Colon (tissue), 2 donors: ENCODE measurements around the gene PRR36.
A peak's percentile ranks its signal among the peaks of the same experiment; 100 is the strongest.

Source experiments
- FAIRE-seq: peaks from 2 replicates; lab custom pipeline; 2012; peaks lifted over from hg19 to GRCh38; lab: Jason Lieb, UNC
- donor health status: control.
- donor health status: control.

Gene PRR36

DNA sequence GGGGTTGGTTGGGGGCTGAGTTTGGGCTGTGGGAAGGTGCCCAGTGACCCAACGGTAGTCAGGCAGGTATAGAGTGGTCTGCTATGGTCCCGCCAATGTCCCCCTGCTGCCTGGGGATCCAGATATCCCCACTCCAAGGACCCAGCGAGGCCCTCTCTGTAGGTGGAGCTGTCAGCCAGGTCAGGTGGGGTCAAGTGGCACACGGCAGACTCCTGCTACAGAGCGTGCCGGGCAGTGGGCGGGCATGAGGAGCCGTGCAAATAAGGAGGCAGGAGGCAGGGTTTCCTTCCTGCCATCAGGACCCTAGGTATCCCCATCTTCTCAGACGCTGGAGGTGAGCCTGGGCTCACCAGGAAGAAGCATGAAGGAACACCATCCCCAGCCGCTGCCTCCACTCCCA is 29.2 kb downstream of the PRR36 start:
- FAIRE-seq: no peak

DNA sequence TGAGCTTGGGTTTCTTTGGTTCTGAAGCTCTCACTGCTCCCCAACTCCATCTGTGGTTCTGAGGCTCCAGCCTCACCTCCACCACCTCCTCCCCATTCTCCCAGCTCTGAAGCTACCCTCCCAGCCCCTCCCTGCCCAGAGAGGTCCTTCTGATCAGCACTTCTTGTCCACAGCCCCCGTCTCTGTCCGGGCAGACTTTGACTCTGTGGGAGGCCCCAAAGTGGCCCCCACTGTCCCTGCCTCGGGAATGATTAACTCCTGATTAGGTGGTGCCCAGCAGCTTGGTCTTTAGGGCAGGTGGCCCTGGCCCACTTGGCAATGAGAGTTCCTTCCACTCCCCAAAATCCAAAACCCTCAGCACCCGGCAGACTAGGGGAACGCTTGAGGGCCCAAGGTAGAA is 29.8 kb downstream of the PRR36 start:
- FAIRE-seq: no peak

DNA sequence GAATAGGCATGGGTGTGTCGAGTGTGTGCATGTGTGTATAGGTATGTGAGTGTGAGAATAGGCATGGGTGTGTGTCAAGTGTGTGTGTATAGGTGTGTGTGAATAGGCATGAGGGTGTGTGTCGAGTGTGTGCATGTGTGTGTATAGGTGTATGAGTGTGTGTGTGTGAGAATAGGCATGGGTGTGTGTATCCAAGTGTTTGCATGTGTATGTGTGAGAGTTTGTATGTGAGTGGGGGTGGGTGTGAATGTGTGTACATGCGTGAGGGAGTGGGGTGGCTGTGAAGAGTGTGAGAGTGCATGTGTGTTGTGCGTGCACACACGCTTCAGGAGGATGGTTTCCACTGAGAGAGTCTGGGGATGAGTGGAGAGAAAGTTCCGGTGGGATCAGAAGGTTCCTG is 30.7 kb downstream of the PRR36 start:
- no peak for FAIRE-seq

DNA sequence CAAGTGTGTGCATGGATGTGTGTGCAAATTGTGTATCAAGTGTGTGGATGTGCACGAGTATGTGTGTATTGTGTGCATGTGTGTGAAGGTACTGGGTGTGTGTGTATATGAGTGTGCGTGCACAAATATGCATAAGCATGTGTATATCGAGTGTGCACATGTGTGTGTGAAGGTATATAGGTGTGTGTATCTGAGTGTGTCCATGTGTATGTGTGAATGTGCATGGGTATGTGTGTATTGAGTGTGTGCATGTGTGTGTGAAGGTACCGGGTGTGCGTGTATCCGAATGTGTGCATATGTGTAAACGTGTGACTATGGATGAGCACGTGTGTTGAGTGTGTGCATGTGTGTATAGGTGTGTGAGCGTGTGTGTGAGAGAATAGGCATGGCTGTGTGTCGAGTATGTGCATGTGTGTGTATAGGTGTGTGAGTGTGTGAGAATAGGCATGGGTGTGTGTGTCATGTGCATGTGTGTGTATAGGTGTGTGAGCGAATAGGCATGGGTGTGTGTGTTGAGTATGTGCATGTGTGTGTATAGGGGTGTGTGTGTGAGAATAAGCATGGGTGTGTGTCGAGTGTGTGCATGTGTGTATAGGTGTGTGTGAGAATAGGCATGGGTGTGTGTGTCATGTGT is 31.4 kb downstream of the PRR36 start:
- FAIRE-seq: no peak

DNA sequence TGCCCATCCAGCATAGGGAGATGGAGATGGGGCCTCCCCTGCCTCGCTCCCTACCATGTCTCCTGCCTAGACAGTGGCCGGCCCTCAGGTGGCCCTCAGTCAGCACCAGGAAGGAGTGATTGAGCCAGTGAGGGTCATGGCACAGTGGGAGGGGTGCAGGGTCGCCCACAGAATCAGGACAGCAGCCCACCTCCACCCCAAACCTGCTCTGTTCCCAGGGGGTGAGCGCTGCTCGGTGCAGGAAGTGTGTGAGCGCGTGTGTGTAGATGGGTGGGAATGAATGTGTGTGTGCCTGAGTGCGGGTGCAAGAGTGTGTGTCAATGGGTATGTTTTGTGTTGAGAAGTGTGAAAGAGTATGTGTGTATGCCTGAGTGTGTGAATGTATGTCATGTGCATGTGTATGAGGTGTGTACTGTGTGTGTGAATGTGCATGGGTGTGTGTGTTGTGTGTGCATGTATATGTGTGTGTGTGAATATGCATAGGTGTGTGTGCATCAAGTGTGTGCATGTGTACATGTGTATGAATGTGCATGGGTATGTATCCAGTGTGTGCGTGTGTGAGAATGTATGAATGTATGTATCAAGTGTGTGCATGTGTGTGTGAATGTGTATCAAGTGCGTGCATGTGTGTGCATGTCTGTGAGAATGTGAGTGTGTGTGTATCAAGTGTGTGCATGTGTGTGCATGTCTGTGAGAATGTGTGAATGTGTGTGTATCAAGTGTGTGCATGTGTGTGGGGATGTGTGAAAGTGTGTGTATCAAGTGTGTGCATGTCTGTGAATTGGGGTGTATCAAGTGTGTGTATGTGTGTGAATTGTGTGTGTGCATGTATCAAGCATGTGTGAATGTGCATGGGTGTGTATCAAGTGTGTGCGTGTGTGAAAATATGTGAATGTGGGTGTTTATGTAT is 32.2 kb downstream of the PRR36 start:
- FAIRE-seq: no peak

DNA sequence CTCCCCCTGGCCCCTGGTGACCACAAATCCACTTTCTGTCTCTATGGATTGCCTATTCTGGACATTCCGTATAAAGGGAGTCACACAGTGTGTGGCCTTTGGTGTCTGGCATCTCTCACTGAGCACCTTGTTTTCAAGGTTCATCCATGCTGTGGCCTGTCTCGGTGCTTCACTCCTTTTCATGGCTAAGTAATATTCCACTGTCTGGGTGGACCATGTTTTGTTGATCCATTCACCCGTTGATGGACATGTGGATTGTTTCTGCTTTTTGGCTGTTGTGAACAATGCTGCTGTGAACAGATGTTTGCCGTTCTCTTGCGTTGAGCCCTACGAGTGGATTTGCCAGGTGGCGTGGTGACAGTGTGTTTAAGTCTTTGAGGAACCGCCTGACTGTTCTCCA is 33.6 kb downstream of the PRR36 start:
- FAIRE-seq: no peak

DNA sequence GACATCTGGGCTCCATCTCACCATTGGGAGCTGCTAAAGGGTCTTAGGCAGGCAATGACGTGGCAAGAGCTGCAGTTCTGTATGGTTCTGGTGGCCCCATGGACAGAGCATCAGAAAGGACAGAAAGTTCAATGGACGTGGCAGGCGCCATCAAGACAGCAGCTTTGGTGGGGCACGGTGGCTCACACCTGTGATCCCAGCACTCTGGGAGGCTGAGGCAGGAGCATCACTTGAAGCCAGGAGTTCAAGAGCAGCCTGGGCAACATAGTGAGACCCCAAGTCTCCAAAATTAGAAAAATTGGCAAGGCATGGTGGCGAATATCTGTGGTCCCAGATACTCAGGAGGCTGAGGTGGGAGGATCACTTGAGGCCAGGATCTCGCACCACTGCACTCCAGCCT is 34.7 kb downstream of the PRR36 start:
- FAIRE-seq: no peak

DNA sequence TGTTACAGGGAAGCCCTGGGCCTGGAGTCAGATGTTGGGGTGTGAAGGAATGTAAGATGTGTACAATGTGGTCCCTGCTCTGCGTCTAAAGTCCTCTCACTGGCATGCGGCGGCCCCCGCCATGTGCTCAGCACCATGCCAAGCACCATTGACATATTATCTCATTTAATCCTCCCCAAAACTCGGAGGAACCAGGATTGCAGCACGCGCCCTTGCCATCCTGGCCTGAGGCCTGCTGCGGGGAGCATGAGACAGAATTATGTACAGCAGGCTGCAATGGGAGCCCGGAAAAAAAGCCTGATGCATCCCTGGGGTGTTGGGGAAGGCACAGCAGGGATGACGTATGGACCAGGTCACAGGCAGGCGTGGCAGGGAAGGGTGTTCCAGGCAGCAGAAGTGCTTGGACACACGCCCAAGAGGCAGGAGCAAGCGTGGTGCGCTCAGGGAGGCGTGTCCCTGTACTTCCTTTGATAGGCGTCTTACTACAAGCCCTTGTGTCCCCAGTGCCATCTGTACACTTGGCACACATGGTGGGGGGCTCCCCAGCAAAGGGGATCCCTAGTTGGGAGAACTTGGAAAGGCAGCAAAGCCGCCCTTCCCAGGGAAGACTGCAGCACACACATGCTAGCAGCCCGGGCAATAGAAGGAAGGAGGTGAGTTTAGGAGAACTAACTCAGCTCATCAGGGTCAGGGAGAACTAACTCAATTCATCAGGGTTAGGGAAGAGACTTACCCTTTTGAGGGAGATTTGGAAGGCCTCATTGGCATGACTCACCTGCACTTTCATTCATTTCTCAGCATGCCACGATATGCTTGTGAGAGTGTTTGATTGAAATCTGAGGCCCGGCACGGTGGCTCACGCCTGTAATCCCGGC is 40.7 kb downstream of the PRR36 start:
- FAIRE-seq: no peak

DNA sequence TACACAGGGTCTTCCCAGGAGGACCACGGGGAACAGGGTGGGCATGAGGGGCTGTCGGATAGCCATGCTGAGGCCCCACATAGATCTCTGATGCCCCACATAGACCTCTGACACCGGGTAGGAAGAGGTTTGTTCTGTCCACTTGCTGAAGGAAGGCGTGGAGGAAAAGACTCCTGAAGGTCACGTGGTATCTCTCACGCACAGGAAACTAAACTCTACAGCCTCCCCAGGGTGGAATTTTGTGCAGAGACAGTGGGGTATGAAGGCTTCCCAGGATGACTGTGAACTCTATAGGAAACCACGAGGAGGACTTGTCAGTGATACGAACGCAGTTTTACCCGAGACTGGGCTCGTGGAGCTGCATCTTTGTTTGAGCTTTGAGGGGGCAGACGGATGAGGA is 41.4 kb downstream of the PRR36 start:
- FAIRE-seq: no peak

DNA sequence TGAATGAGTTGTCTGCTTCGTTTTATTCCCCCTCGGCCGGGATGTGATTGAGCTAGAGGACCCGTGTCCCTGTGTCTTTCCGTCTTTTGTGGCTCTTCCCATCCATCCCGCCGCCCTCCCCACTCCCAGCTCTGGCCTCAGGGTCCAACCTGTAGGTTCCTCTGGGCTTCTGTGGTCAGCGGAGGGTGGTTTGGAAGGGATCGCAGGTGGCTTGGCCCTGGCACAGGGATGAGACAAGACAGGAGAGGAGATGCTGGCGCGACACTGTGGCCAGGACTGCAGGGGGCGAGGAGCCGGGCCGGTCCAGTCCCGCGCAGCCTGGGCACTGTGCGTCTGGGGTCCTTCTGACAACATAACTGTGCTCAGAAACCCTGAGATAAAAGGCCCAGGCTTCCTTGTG is 42.2 kb downstream of the PRR36 start:
- FAIRE-seq: no peak

DNA sequence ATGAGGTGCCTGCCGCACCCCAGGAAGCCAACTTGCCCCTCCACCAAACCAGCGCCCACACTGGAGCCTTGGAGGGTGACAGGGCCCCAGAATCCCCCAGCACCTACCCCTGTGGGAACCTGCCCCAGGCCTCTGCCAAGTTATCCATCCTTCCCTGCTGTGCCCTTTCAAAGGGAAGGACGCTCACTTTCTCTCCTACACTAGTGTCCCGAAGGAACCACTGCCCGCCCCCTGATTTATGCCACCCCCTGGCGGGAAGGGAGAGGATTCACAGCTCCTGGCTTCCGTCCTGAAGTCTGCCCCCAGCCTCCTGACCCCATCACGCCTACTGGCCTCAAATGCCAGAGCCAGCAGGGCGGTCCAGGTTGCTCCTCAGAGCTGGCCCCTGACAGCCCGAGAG is 42.7 kb downstream of the PRR36 start:
- FAIRE-seq: no peak

DNA sequence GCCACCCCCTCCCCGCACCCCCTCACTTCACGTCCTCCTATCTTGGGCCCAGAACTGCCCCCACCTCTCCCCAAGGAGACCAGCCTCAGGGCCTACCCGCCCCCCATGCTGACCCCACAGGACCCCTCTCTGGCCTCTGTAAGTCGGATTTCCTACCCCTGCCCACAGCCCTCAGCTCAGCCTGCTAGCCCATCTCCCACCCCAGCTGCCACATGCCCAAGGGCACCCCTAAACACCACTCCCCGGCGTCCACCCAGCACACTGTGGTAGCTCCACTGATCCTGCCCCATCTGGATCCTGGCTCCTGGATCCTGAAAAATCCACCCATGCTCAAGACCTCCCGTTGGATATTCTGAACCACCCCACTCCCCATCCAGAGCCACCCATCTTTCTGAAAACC is 43.4 kb downstream of the PRR36 start:
- FAIRE-seq: no peak

DNA sequence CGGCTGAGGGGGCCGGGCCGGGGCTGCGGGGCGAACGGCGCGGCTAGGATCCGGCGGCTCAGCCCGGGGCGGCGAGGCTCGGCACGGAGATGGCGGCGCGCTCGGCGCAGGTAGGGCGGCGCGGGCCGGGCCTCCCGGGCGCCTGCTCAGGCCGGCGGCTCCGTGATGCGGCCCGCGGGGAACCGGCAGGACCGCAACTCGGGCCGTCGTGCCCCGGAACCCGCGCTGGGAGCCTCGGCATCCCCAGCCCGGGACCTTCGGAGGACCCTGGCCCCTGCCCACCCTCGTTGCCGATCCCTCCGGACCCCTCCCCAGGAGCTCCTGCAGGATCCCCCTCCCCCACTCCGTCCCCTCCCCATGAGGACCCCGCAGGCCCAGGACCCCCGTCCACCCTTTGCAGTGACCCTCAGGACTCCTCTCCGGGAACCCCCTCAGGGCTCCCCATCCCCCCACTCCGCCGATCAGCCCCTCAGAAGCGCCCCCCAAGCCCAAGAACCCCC is 43.9 kb downstream of the PRR36 start:
- FAIRE-seq: no peak

DNA sequence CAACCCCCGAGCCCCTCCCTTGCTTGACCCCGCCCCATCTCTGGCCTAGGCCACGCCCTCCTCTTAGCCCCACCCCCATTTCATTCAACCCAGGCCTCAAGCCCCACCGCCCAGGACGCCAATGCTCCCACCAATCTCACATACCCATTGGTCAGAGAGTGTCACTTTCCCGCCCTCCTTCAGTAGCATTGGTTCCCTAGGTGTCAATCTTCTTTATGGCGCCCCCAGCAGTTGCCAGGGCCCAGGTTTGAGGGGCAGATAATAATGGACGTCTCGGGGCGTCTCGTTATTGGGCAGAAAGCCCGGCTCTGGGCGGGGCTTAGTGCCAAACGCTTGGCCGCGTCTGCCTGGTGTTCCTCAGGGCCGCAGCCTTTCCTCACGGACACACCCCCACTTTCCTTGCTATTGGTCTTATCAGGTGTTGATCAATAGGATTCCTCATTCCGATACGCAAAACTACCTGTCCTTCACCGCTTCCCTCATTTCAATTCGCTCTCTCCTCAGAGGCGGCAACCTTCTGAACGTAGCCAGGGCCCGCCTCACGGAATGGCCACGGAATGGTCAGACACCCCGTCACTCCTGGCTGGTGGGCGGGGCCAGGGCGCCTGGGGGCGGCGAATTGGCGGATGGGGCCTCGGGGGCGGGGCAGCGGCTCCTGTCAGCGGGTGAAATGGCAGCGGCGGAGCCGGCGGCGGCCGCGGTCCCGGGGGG is 44.5 kb downstream of the PRR36 start, which contains the start of gene EVI5L:
EVI5L (plus strand) TSS at position 658 of the 711 bp plus-strand sequence. CDS start 16,325 bp downstream, outside the sequence.
- peak; percentile 95 for FAIRE-seq

DNA sequence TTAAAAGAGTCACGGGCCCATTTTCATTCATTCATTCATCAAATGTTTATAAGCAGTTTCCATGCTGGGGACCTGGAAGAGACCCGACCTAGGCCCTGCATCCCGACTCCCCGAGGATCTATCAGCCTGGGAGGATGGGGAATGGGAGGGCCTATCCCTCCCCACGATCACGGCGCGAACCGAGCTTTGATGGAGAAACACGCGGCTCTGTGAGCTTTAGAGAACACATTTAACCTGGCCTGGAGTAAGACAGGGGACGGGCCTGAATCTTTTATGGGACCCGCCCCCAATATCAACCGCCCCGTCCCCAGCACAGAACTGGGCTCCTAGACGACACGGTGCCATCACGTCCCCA is 45.0 kb downstream of the PRR36 start:
- FAIRE-seq: no peak

DNA sequence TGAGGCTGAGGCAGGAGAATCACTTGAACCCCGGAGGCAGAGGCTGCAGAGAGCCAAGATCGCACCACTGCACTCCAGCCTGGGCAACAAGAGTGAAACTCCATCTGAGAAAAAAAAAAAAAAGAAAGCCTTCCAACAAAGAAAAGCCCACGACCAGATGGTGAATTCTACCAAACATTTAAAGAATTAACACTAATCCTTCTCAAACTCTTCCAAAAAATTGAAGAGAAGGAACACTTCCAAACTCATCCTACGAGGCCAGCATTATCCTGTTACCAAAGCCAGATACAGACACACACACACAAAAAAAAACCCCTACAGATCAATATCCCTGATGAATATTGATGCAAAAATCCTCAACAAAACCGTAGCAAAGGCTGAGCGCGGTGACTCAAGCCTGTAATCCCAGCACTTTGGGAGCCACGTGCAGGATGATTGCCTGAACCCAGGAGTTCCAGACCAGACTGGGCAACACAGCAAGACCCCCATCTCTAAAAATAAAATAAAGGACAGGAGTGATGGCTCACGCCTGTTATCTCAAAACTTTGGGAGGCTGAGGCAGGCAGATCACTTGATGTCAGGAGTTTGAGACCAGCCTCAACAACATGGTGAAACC is 50.4 kb downstream of the PRR36 start:
- no peak for FAIRE-seq

DNA sequence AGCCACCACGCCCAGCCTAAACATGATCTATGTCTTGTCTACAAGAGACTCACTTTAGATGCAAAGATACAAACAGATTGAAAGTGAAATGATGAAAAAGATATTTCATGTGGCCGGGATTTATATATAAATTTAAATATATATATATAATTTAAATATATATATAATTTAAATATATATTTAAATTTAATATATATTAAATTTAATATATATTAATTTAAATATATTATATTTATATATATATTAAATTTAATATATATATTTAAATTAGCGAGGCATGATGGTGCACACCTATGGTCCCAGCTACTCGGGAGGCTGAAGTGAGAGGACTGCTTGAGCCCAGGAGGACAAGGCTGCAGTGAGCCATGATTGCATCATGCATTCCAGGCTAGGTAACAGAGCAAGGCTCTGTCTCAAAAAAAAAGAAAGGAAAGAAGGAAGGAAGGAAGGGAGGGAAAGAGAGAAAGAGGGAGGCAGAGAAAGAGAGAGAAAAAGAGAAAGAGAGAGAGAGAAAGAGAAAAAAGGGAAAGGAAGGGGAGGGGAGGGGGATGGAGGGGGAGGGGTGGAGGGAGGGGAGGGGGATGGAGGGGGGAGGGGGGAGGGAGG is 51.2 kb downstream of the PRR36 start:
- no peak for FAIRE-seq

DNA sequence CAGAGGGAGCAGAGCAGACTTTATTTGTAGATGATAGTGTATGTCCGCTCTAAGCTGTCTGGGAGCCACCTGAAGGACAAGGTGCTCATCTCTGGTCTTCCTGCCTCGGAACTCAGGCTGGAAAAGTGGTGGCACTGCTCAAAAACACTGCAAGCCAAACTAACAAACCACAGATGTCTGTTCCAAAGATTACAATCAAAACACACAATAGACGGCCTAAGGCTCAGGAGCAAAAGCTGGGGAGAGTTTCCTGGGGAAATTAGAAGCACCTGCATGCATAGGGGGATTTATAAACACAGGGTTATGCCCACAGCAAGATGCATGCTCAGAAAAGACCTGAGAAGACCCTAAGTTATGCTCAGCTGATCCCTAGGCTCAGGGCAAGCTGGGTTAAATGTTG is 53.6 kb downstream of the PRR36 start:
- FAIRE-seq: no peak

DNA sequence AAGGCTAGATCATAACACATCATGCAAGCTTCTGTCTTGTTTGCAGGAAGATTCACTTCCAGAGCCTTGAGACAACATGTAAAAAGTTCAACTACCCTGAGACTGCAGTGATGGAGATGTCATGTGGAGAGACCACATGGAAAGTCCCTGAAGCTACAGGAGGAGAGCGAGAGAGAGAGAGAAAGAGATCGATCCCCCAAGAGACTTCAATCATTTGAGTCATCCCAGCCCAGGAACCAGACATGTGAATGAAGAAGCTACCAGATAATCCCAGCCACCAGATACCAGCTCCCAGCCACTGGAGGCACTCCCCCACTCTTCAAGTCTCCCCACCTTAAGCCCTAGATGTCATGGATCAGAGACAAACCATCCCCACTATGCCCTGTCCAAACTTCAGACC is 54.9 kb downstream of the PRR36 start:
- FAIRE-seq: no peak

DNA sequence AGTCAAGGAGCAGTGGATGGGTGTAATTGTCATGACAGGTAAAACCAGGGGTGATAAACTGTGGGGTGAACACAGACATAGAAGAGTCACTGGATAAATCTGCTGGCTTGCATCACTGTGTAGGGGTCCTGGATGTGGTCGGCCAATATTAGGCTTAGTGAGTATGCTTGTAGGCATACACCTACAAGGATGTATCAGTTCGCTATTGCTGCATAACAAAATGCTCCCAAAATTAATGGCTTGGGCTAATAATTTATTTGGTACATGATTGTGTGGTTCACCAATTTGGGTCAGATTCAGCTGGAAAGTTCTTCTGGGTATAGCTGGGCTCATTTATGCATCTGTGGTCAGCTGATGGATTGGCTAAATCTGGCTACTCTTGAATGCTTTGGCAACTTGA is 55.4 kb downstream of the PRR36 start:
- no peak for FAIRE-seq
